Smooth muscle cell (in vitro differentiated cells): ENCODE data around the gene EPS15. TPM values are rescaled to one million over a fixed set of nuclear protein-coding genes. Genes with fewer than 3 reads are reported as not detected.
A peak's percentile ranks its signal among the peaks of the same experiment; 100 is the strongest.

ENCODE experiments used
- DNase-seq: peaks from one replicate; lab custom pipeline; 2025; ENCODE audit not compliant: unreplicated experiment; lab: John Stamatoyannopoulos, UW
- H2AFZ ChIP-seq: fragments of 200-600 bp; sonication (generic); 2 replicates; pipeline ENCODE4 v1.6.0; 2016; ENCODE audit warnings: antibody characterized with exemption, low read depth, mild to moderate bottlenecking
- H3F3A ChIP-seq: fragments of 200-600 bp; sonication (generic); 2 replicates; pipeline ENCODE4 v1.6.0; 2017; ENCODE audit warnings: antibody characterized with exemption, low read depth
- H3K27ac ChIP-seq: fragments of 200-600 bp; sonication (generic); 2 replicates; pipeline ENCODE4 v1.5.1; 2016; ENCODE audit warnings: low read depth, mild to moderate bottlenecking
- H3K27me3 ChIP-seq: fragments of 200-600 bp; sonication (generic); 2 replicates; pipeline ENCODE4 v1.6.1; 2016; ENCODE audit warnings: low read depth, mild to moderate bottlenecking
- H3K36me3 ChIP-seq: fragments of 200-600 bp; sonication (generic); 2 replicates; pipeline ENCODE4 v1.5.1; 2016; ENCODE audit warnings: low read depth
- H3K4me1 ChIP-seq: fragments of 200-600 bp; sonication (generic); 2 replicates; pipeline ENCODE4 v1.5.1; 2016; ENCODE audit warnings: low read depth
- H3K4me2 ChIP-seq: fragments of 200-600 bp; sonication (generic); 2 replicates; pipeline ENCODE4 v1.6.0; 2016; ENCODE audit warnings: mild to moderate bottlenecking
- H3K4me3 ChIP-seq: fragments of 200-600 bp; sonication (generic); 2 replicates; pipeline ENCODE4 v1.5.1; 2016; ENCODE audit warnings: mild to moderate bottlenecking
- H3K79me2 ChIP-seq: fragments of 200-600 bp; sonication (generic); 2 replicates; pipeline ENCODE4 v1.6.0; 2016; ENCODE audit warnings: low read depth, mild to moderate bottlenecking
- H3K9ac ChIP-seq: fragments of 200-600 bp; sonication (generic); 2 replicates; pipeline ENCODE4 v1.6.0; 2016; ENCODE audit warnings: low read depth
- H3K9me3 ChIP-seq: fragments of 200-600 bp; sonication (generic); replicated peaks from 2 replicates; pipeline ENCODE4 v1.5.1; 2016; ENCODE audit warnings: low read depth
- H4K20me1 ChIP-seq: fragments of 200-600 bp; sonication (generic); 2 replicates; pipeline ENCODE4 v1.6.0; 2016; ENCODE audit warnings: low read depth
- CTCF ChIP-seq: fragments of 200-600 bp; sonication (generic); IDR thresholded peaks from 2 replicates; pipeline ENCODE4 v1.5.1; 2017; ENCODE audit warnings: borderline replicate concordance, mild to moderate bottlenecking, antibody characterized with exemption; ENCODE audit not compliant: insufficient read depth, poor library complexity, severe bottlenecking
- WGBS: methylation state at CpG from one replicate; pipeline ENCODE4 v1.1.7; 2016; ENCODE audit warnings: low lambda C conversion rate; 5-methylcytosine and 5-hydroxymethylcytosine counted together
- polyA plus RNA-seq: library from polyadenylated mRNA; unstranded; fragments of >200 nt; fragmentation: Nextera tagmentation; extraction: Ambion mirVana; gene quantifications from 2 replicates; pipeline ENCODE4 v1.2.1, GENCODE V29; 2016
- total RNA-seq: library from RNA; depleted of rRNA; stranded (reverse); fragments of >200 nt; gene quantifications from 2 replicates; pipeline ENCODE4 v1.2.3, GENCODE V29; 2014

The EPS15 gene
- total and polyA plus RNA-seq, 2 experiments from 2014 or later, result 9.0 to 54.3 TPM

GRCh38 chr1:51518586-51519047 is 449 bp downstream of the EPS15 start:
- peaks cover 49% of the 10 kb centered on the region for H3K79me2 ChIP-seq
- H3K36me3 ChIP-seq, result no peaks in the 10 kb centered on the region
- DNase-seq, result no peak
- peaks cover 38% of the 10 kb centered on the region for H4K20me1 ChIP-seq
- H3K4me3 ChIP-seq, result peak overlapping the region; percentile 96
- H3K9me3 ChIP-seq, result no peaks in the 10 kb centered on the region
- 1% methylated on average over 34 of the region's 52 CpGs for WGBS
- H2AFZ ChIP-seq, result peak overlapping the region; percentile 86
- peak overlapping the region; percentile 47 for H3K27ac ChIP-seq
- TF ChIP-seq CTCF, result no peak
- H3K4me2 ChIP-seq, result peak overlapping the region; percentile 96
- H3K4me1 ChIP-seq, result peaks cover 18% of the 10 kb centered on the region
- H3K27me3 ChIP-seq, result no peaks in the 10 kb centered on the region
- peak overlapping the region; percentile 78 for H3K9ac ChIP-seq
- H3F3A ChIP-seq, result peaks cover 9% of the 10 kb centered on the region

DNA sequence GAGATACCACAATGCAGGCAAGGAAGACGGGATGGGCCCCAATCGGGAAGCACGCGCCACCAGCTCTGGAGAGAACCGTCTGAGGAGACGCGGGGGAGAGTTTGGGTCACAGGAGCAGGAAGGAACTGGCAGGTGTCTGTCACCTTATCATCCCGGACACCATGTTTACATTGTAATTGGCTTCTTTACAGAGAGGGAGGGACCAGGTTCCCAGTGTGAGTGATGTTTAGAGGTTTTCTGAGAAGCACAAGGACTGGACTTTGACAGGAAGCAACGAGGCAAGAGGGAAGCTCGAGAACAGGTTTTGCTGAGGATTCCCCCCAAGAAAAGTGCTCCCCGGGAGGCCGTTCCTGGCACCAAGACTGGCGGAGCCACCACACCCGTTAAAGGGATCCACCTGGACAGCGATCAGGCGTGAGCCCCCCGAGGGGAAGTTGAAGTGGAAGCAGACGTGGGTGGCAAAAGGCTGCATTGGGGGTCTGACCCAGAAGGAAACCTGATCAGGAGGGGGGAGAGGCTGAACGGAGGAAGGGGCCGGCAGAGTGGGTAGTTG is 957 bp downstream of the EPS15 start:
- 2% methylated on average over 20 of the region's 20 CpGs for WGBS
- peak; percentile 23 for DNase-seq
- H3K9me3 ChIP-seq, result no peaks in the 10 kb centered on the region

DNA sequence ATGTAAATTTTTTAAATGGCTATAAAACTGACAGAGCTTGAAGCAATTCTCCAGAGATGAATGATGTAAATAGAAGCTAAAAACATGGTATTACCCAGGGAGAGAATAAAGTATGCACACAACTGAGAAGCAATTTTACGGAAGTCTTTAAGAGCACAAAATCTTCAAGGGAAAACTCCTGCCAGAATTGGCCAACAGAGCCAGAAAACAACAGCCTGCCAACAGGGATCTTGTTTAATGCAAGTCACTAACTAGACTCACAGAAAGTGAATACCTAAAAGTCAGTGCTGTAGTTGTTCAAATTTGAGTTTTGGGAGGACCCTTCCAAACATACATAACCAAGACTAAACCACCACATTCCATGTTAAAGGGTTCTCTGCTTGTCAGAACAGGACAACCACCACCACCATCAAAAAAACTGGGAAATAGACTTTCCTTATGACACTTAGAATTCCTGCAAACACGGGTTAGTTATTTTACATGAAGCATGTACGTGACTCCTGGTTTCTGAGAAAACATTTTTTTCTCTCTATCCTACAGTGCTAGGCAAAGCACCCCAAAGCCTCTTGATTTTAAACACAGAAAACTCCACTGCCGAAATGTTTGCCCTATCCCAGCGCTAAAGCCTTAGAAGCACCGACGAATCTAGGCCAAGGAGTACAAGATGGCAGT is 1.6 kb downstream of the EPS15 start:
- peak overlapping the region; percentile 24 for H3K27ac ChIP-seq
- peaks cover 18% of the 10 kb centered on the region for H3K4me1 ChIP-seq
- H3K79me2 ChIP-seq, result peaks cover 60% of the 10 kb centered on the region
- DNase-seq, result no peak
- no peaks in the 10 kb centered on the region for H3K27me3 ChIP-seq
- H3K4me3 ChIP-seq, result peak overlapping the region; percentile 96
- TF ChIP-seq CTCF, result no peak
- 14% methylated on average over 7 of the region's 7 CpGs for whole genome bisulfite sequencing
- no peaks in the 10 kb centered on the region for H3K36me3 ChIP-seq
- peaks cover 9% of the 10 kb centered on the region for H3F3A ChIP-seq
- peaks cover 49% of the 10 kb centered on the region for H4K20me1 ChIP-seq
- peak overlapping the region; percentile 81 for H2AFZ ChIP-seq
- H3K9me3 ChIP-seq, result no peaks in the 10 kb centered on the region
- peak overlapping the region; percentile 96 for H3K4me2 ChIP-seq
- H3K9ac ChIP-seq, result no peak overlapping the region

More for the DNA sequence above, 957 bp downstream of the EPS15 start:
- no peaks in the 10 kb centered on the region for H3K36me3 ChIP-seq
- peaks cover 18% of the 10 kb centered on the region for H3K4me1 ChIP-seq
- peaks cover 54% of the 10 kb centered on the region for H3K79me2 ChIP-seq
- no peaks in the 10 kb centered on the region for H3K27me3 ChIP-seq
- peak overlapping the region; percentile 38 for H3K9ac ChIP-seq
- H3K4me2 ChIP-seq, result peak overlapping the region; percentile 96
- TF ChIP-seq CTCF, result no peak
- H3K27ac ChIP-seq, result peak overlapping the region; percentile 24
- peaks cover 43% of the 10 kb centered on the region for H4K20me1 ChIP-seq
- peaks cover 9% of the 10 kb centered on the region for H3F3A ChIP-seq
- peak overlapping the region; percentile 96 for H3K4me3 ChIP-seq
- peak overlapping the region; percentile 81 for H2AFZ ChIP-seq
